NCI-H460 (cell line): ENCODE data around the gene PPP3CA. TPM values are rescaled to one million over a fixed set of nuclear protein-coding genes. Genes with fewer than 3 reads are reported as not detected.

Experiments used
- DNase-seq: peaks from one replicate; pipeline ENCODE4 v3.0.0-alpha.2; 2016; ENCODE audit warnings: low read depth; ENCODE audit errors: extremely low read depth
- small RNA-seq, 2 experiments: library from RNA; depleted of rRNA; stranded (forward); fragments of <200 nt; gene quantifications; one replicate each; pipeline ENCODE3, GENCODE V24; 2014
- total RNA-seq: library from RNA; depleted of rRNA; stranded (reverse); fragments of >200 nt; shearing (Covaris generic); gene quantifications from 2 replicates; pipeline ENCODE4 v1.2.3, GENCODE V29; 2014

PPP3CA gene
- total RNA-seq, 1 experiment from 2014 or later = 16.5 TPM

GRCh38 chr4:100981447-100982204 is 365.7 kb downstream of the PPP3CA start:
- DNase-seq = no peak

GRCh38 chr4:100979736-100980135 is 367.6 kb downstream of the PPP3CA start:
- no peak for DNase-seq

DNA sequence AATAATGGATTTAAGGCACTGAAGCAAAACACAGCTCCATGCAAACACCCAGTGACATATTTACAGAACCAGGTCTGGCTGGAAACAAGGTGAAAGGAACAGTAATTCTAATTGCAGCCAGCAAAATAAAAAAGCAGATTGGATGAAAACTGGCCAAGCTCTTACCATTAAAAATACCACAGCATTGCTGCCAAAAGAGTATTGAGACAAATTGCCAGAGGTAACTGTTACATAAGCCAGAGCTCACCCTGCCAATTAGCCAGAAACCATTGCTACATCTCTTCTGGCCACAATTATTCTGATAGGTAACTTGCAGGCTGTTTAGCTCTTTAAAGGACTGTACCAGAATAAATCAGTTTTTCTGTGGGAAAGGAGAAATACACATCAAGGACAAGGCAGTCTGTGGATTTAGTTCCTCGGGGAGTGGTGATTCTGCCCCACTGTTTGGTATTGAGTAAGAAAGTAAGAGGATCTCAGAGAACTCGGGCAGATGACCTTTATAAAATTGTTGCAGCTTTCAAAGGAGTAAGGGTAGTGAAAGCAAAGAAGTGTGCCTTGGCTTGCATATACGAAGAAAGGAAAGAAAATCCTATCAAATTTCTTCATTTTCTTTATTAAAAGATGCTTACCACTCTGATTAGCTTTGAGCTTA is 369.5 kb downstream of the PPP3CA start:
- DNase-seq = no peak

DNA sequence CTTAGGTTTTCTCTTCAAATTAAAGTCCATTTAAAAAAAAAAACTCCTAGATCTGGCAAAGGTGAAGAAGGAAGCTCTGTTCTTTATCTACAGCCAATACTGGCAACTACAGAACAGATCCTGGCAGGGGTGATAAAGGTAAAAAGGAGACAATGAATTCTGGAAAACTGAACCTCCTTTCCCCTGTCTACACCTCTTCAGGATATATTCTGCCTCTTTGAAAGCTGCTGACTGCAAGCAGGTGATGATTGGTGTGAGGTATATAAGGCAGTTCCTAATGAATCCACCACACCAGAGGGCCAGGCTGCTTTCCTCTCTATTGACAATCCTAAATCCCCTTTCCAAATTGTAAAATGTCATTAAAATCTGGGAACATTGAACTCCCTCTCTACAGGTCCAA is 370.1 kb downstream of the PPP3CA start:
- DNase-seq = no peak

Small RNA genes within 50 kb of the gene (small RNA-seq; reads per million reads assigned to genes)
- gene MIR1255A = 0.06 to 1.5 reads per million in 2 experiments
- 0 reads per million in 2 experiments for gene MIR8066
